PC-9 (cell line): ENCODE measurements around the gene CLHC1. TPM values are rescaled to one million over a fixed set of nuclear protein-coding genes. Genes with fewer than 3 reads are reported as not detected.

Experiments used
- BruUV-seq: library from RNA; stranded (reverse); fragments of 400-500 nt; replicated peaks from 2 replicates; lab custom pipeline; 2021; lab: Mats Ljungman, UMichigan
- CTCF ChIA-PET: fragments of 300-600 bp; sonication (Branson Sonifier 250); formaldehyde crosslinking; loops from one replicate; lab custom pipeline; 2022; ENCODE audit warnings: antibody characterized with exemption; lab: Charles Lee
- POLR2A ChIA-PET: fragments of 300-600 bp; sonication (Branson Sonifier 250); formaldehyde crosslinking; loops from one replicate; lab custom pipeline; 2022; ENCODE audit warnings: antibody characterized with exemption; ENCODE audit not compliant: unreplicated experiment; lab: Charles Lee
- DNase-seq, 2 experiments: peaks; one replicate each; pipeline versions ENCODE4 v3.0.0 to v3.0.0-alpha.2; 2015 to 2022; ENCODE audit warnings: mixed read lengths in 1 of 2
- H2AFZ ChIP-seq: fragments of 200-600 bp; sonication (generic); 2 replicates; pipeline ENCODE4 v1.8.1; 2017; ENCODE audit warnings: antibody characterized with exemption
- H3F3A ChIP-seq: fragments of 200-600 bp; sonication (generic); 2 replicates; pipeline ENCODE4 v1.8.1; 2017; ENCODE audit warnings: antibody characterized with exemption, mild to moderate bottlenecking, low read depth; ENCODE audit not compliant: insufficient read depth
- H3K27ac ChIP-seq: fragments of 200-600 bp; sonication (generic); 2 replicates; pipeline ENCODE4 v1.6.1; 2016; ENCODE audit warnings: mixed run types
- H3K27me3 ChIP-seq: fragments of 200-600 bp; sonication (generic); 2 replicates; pipeline ENCODE4 v1.6.1; 2016; ENCODE audit warnings: low read depth, mixed run types; ENCODE audit not compliant: insufficient read depth
- H3K36me3 ChIP-seq: fragments of 200-600 bp; sonication (generic); 2 replicates; pipeline ENCODE4 v1.6.1; 2016; ENCODE audit warnings: low read depth, mixed run types
- H3K4me1 ChIP-seq: fragments of 200-600 bp; sonication (generic); replicated peaks from 2 replicates; pipeline ENCODE4 v1.6.1; 2016; ENCODE audit warnings: mixed run types; ENCODE audit not compliant: insufficient read depth
- H3K4me2 ChIP-seq: fragments of 200-600 bp; sonication (generic); 2 replicates; pipeline ENCODE4 v1.6.1; 2017; ENCODE audit warnings: mixed run types
- H3K4me3 ChIP-seq: fragments of 200-600 bp; sonication (generic); 2 replicates; pipeline ENCODE4 v1.6.1; 2016; ENCODE audit warnings: mixed run types
- H3K79me2 ChIP-seq: fragments of 200-600 bp; sonication (generic); 2 replicates; pipeline ENCODE4 v1.6.1; 2017; ENCODE audit warnings: low read depth, mixed run types
- H3K9me2 ChIP-seq: fragments of 200-600 bp; sonication (generic); 2 replicates; pipeline ENCODE4 v1.8.1; 2017; ENCODE audit warnings: mild to moderate bottlenecking; ENCODE audit not compliant: insufficient read depth
- H3K9me3 ChIP-seq: fragments of 200-600 bp; sonication (generic); 2 replicates; pipeline ENCODE4 v1.8.1; 2016; ENCODE audit warnings: low read depth; ENCODE audit not compliant: insufficient read depth
- H4K20me1 ChIP-seq: fragments of 200-600 bp; sonication (generic); 2 replicates; pipeline ENCODE4 v1.8.1; 2017; ENCODE audit not compliant: insufficient read depth
- EZH2 ChIP-seq: fragments of 200-600 bp; sonication (generic); IDR thresholded peaks from 2 replicates; pipeline ENCODE4 v1.8.0; 2017; ENCODE audit warnings: antibody characterized with exemption, low read depth
- intact Hi-C: fragments of 100-400 bp; cut with micrococcal nuclease; formaldehyde crosslinking; loops from one replicate; pipeline ENCODE4 v1.10.0; 2022; ENCODE audit not compliant: unreplicated experiment
- total RNA-seq: library from RNA; stranded (reverse); gene quantifications from 2 replicates; pipeline ENCODE4 v1.2.3, GENCODE V29; 2021
- TF ChIP-seq, protein P1 (sequence below): fragments of 200-600 bp; sonication (generic); conservative IDR thresholded peaks from 2 replicates; pipeline ENCODE4 v1.6.1; 2017; ENCODE audit warnings: mixed run types, antibody characterized with exemption, mild to moderate bottlenecking, moderate library complexity

Gene CLHC1
- total RNA-seq, 1 experiment from 2014 or later = 27.1 TPM

DNA sequence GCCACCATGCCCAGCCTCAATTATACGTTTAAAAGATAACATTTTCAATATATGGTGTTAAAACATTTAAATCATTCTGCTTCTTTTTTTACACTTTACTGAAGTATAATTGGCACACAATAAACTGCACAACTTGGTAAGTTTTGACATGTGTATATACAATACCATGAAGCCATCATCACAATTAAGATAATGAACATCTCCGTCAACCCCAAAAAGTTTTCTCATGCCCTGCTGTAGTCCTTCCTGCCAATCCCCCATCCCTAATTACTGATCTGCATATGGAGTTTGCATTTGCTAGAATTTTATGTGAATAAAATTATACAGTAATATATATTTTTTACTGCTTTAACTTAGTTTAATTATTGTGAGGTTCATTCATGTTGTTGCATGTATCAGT is 96.6 kb downstream of the CLHC1 start:
- Histone ChIP-seq H3K4me1 (peaks cover 13% of the 10 kb centered on the region), H3K9me2 (no peaks in the 10 kb centered on the region), H3K27ac (no peak overlapping the region), H2AFZ (no peak overlapping the region), H3K4me3 (no peak overlapping the region), H3K36me3 (no peaks in the 10 kb centered on the region), H3K27me3 (no peaks in the 10 kb centered on the region), H3K4me2 (no peak overlapping the region), H3F3A (0 out of 2 replicates have a peak, but pooled peaks cover 3% of the 10 kb centered on the region), H3K79me2 (no peaks in the 10 kb centered on the region), H3K9me3 (no peaks in the 10 kb centered on the region), H4K20me1 (no peaks in the 10 kb centered on the region)
- intact Hi-C loops = no loop called here
- POLR2A ChIA-PET = no interaction called here
- TF ChIP-seq, protein P1, sequence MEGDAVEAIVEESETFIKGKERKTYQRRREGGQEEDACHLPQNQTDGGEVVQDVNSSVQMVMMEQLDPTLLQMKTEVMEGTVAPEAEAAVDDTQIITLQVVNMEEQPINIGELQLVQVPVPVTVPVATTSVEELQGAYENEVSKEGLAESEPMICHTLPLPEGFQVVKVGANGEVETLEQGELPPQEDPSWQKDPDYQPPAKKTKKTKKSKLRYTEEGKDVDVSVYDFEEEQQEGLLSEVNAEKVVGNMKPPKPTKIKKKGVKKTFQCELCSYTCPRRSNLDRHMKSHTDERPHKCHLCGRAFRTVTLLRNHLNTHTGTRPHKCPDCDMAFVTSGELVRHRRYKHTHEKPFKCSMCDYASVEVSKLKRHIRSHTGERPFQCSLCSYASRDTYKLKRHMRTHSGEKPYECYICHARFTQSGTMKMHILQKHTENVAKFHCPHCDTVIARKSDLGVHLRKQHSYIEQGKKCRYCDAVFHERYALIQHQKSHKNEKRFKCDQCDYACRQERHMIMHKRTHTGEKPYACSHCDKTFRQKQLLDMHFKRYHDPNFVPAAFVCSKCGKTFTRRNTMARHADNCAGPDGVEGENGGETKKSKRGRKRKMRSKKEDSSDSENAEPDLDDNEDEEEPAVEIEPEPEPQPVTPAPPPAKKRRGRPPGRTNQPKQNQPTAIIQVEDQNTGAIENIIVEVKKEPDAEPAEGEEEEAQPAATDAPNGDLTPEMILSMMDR = no peak
- TF ChIP-seq EZH2 = no peak
- no TSS peak for BruUV-seq
- CTCF ChIA-PET = no interaction called here
- DNase-seq = no peak

- no peaks in the 10 kb centered on the region for H3K9me2 ChIP-seq
Observed at GRCh38 chr2:55134316-55134706, 97.8 kb downstream of the CLHC1 start.

DNA sequence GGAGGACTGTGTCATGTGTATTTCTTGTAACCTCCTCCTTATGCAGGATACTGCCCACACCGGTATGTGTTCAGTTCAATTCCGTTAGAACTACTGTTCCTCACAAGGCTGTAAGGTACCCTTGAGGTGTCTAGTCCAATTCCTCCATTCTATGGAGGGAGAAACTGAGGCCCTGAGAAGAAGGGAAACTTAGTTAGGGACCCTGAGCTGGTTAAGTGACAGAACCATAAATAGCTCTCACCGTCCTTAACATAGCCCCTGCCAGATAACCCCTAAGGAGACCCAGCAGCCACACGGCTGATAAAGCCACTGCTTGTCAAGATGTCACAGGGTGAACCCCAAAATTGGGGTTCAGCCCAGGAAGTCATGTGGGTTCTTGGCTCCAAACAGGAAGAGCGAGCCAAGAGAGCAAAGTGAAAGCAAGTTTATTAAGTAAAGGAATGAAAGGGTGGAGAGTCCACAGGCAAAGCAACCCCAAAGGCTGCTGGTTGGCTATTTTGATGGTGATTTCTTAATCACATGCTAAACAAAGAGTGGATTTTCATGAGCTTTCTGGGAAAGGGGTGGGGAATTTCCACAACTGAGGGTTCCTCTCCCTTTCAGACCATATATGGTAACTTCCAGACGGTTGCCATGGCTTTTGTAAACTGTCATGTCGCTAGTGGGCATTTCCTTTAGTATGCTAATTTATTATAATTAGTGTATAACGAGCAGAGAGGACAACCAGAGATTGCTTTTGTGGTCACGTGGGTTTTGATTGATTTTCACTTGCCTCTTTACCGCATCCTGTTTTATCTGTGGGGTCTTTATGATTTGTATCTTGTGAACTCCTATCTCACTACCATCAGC is 98.4 kb downstream of the CLHC1 start:
- Histone ChIP-seq H3K4me1 (peaks cover 12% of the 10 kb centered on the region; the same call in 1 of the 2 replicates), H3K36me3 (no peaks in the 10 kb centered on the region), H3K9me2 (no peaks in the 10 kb centered on the region), H2AFZ (no peak overlapping the region), H3K4me3 (no peak overlapping the region), H3K27me3 (no peaks in the 10 kb centered on the region), H3K27ac (no peak overlapping the region), H3K9me3 (no peaks in the 10 kb centered on the region), H3K79me2 (no peaks in the 10 kb centered on the region), H3F3A (0 out of 2 replicates have a peak, but pooled peaks cover 3% of the 10 kb centered on the region), H3K4me2 (no peak overlapping the region), H4K20me1 (no peaks in the 10 kb centered on the region)
- no peak for DNase-seq
- intact Hi-C loops = no loop called here
- ChIA-PET CTCF (no interaction called here), POLR2A (no interaction called here)
- TF ChIP-seq EZH2 = no peak
- TF ChIP-seq, protein P1 = no peak
- BruUV-seq = no TSS peak

More at GRCh38 chr2:55134316-55134706, 97.8 kb downstream of the CLHC1 start:
- POLR2A ChIA-PET = no interaction called here
- peaks cover 12% of the 10 kb centered on the region; the same call in 1 of the 2 replicates for H3K4me1 ChIP-seq
- H3K9me3 ChIP-seq = no peaks in the 10 kb centered on the region
- no TSS peak for BruUV-seq
- intact Hi-C loops = no loop called here
- H3K27ac ChIP-seq = no peak overlapping the region
- TF ChIP-seq EZH2 = no peak
- TF ChIP-seq, protein P1 = no peak
- H3K36me3 ChIP-seq = no peaks in the 10 kb centered on the region
- no peak overlapping the region for H2AFZ ChIP-seq
- H3K27me3 ChIP-seq = no peaks in the 10 kb centered on the region
- no peaks in the 10 kb centered on the region for H3K79me2 ChIP-seq
- H3K4me2 ChIP-seq = no peak overlapping the region
- no peaks in the 10 kb centered on the region for H4K20me1 ChIP-seq
- 0 out of 2 replicates have a peak, but pooled peaks cover 3% of the 10 kb centered on the region for H3F3A ChIP-seq
- H3K4me3 ChIP-seq = no peak overlapping the region
- CTCF ChIA-PET = interaction anchor here (0.6 kb wide), 1 partner anchor 9 kb away, joined by 13 read pairs; no protein-coding TSS in a partner anchor
- no peak for DNase-seq
